Right lobe of liver (tissue), 6 donors: ENCODE data around the gene PAQR4. TPM values are rescaled to one million over a fixed set of nuclear protein-coding genes. Genes with fewer than 3 reads are reported as not detected.

ENCODE experiments used
- ATAC-seq, 4 donors: fragments of 200-7000 bp; cut with Tn5 transposase; one replicate each; pipeline ENCODE4 v1.9.1; 2020; ENCODE audit warnings: mild to moderate bottlenecking in 4 of 4, moderate library complexity in 4 of 4
- DNase-seq, 3 donors: peaks; one replicate each; pipeline ENCODE4 v3.0.0-alpha.2; 2020
- H3K27ac ChIP-seq, 3 donors: fragments of 200-600 bp; one replicate each; pipeline ENCODE4 v1.8.0; 2022
- H3K27me3 ChIP-seq, 2 donors: fragments of 200-600 bp; one replicate each; pipeline ENCODE4 v1.8.0; 2022
- H3K36me3 ChIP-seq, 4 donors: fragments of 200-600 bp; sonication (generic) in 1 of 4; one replicate each; pipeline versions ENCODE4 v1.5.1 to v1.8.0; 2017 to 2022; ENCODE audit warnings: control low read depth in 1 of 4
- H3K4me1 ChIP-seq, 4 donors: fragments of 200-600 bp; sonication (generic) in 1 of 4; one replicate each; pipeline versions ENCODE4 v1.5.1 to v1.8.0; 2017 to 2022; ENCODE audit warnings: control low read depth in 1 of 4
- H3K4me3 ChIP-seq, 3 donors: fragments of 200-600 bp; one replicate each; pipeline ENCODE4 v1.8.0; 2022
- H3K9me3 ChIP-seq, 4 donors: fragments of 200-600 bp; sonication (generic) in 1 of 4; one replicate each; pipeline versions ENCODE4 v1.5.1 to v1.8.0; 2017 to 2022; ENCODE audit warnings: control low read depth in 1 of 4
- CTCF ChIP-seq, 4 donors: fragments of 200-600 bp in 3 of 4; fragments of 450-650 bp in 1 of 4; IDR thresholded peaks; one replicate each; pipeline versions ENCODE4 v1.5.1 to v1.8.0; 2016 to 2022; ENCODE audit warnings: antibody characterized with exemption in 4 of 4, mild to moderate bottlenecking in 2 of 4
- POLR2A ChIP-seq: fragments of 450-650 bp; IDR thresholded peaks from one replicate; pipeline ENCODE4 v1.6.1; 2017; ENCODE audit warnings: antibody characterized with exemption, mild to moderate bottlenecking
- WGBS: methylation state at CpG from one replicate; pipeline ENCODE4 v1.1.6; 2018; ENCODE audit warnings: low coverage, low lambda C conversion rate; ENCODE audit not compliant: insufficient coverage; ENCODE audit errors: missing lambda C conversion rate; 5-methylcytosine and 5-hydroxymethylcytosine counted together
- intact Hi-C, 2 donors: fragments of 100-400 bp; cut with DNase I; formaldehyde crosslinking; loops; one replicate each; pipeline versions ENCODE4 v1.11.2 to v1.14.1; 2022
- small RNA-seq, 2 experiments: library from RNA; depleted of rRNA; stranded (forward); fragments of <200 nt; gene quantifications; one replicate each; pipeline ENCODE3, GENCODE V24; 2016
- total RNA-seq, 6 experiments: library from RNA; depleted of rRNA in 2 of 6; stranded (reverse); fragments of >200 nt in 2 of 6; fragmentation: NEBNext Ultra II Directional in 3 of 6; extraction: Animal tissue kit (Norgen Biotek cat#: 25700) in 3 of 6; gene quantifications; one replicate each; pipeline versions ENCODE4 v1.1.0 to v1.2.4, GENCODE V29; 2016 to 2023
- donor health status: DM: no; HTN: yes; CAD: no.
- donor health status: DM: no; HTN: no; CAD: no.
- donor health status: DM: no; HTN: no; CAD: no.
- donor health status: DM: no; HTN: yes; CAD: no.
- donor health status: DM: no; HTN: yes; CAD: no.

Gene PAQR4
- total RNA-seq, 6 experiments from 2014 or later, result 0.93 to 6.1 (median 3.3) TPM

GRCh38 chr16:3022208-3022683 lies 53.1 kb downstream of the PAQR4 start:
- peak overlapping the region; percentile 84 to 95 (median 91) for H3K27ac ChIP-seq
- no peaks in the 10 kb centered on the region for H3K27me3 ChIP-seq
- peaks cover 0 to 6% (median 0%) of the 10 kb centered on the region in 4 donors for H3K36me3 ChIP-seq
- TF ChIP-seq CTCF (IDR thresholded peaks at IDR 0.05) (no peak), POLR2A (no peak)
- H3K4me1 ChIP-seq, result peaks cover 0 to 28% (median 14%) of the 10 kb centered on the region in 4 donors
- ATAC-seq (peak in 1 of 4 donors; percentile 31), DNase-seq (peak in 1 of 3 donors; percentile 85)
- 60% methylated on average over 4 of the region's 8 CpGs for WGBS
- H3K4me3 ChIP-seq, result peak overlapping the region in 1 of 3 donors; percentile 84
- intact Hi-C loops, result no loop called here
- no peaks in the 10 kb centered on the region for H3K9me3 ChIP-seq

- peak in 1 of 4 donors; percentile 0 for ATAC-seq
- peak overlapping the region; percentile 84 to 95 (median 91) for H3K27ac ChIP-seq
- no peak for DNase-seq
- no peak for TF ChIP-seq POLR2A
- TF ChIP-seq CTCF (IDR thresholded peaks at IDR 0.05), result peak in 1 of 4 donors; percentile 2
- H3K36me3 ChIP-seq, result peaks cover 0 to 6% (median 0%) of the 10 kb centered on the region in 4 donors
- H3K9me3 ChIP-seq, result no peaks in the 10 kb centered on the region
- peaks cover 0 to 30% (median 14%) of the 10 kb centered on the region in 4 donors for H3K4me1 ChIP-seq
- H3K4me3 ChIP-seq, result peak overlapping the region in 2 of 3 donors; percentile 59 to 67
- 49% methylated on average over 7 of the region's 8 CpGs for WGBS
- no peaks in the 10 kb centered on the region for H3K27me3 ChIP-seq
- intact Hi-C loops, result no loop called here
Observed at GRCh38 chr16:3022684-3023414, 53.7 kb downstream of the PAQR4 start.

Small RNA genes within 50 kb of the gene (small RNA-seq; reads per million reads assigned to genes)
- gene LINC00514, result 0 reads per million in 2 experiments

Other genes starting within 250 kb of the PAQR4 start
- gene PRSS27, start 249.1 kb upstream of the PAQR4 start, total RNA-seq, result under 1 TPM in 4 of 6 experiments, not detected in 2; 0.13 to 0.98 (median 0.49) TPM
- 100 to 1,000 TPM; 111 to 419 (median 289) TPM for gene SRRM2, start 216.7 kb upstream of the PAQR4 start, total RNA-seq
- 100 to 1,000 TPM in 5 of 6 experiments, 10 to 100 TPM in 1; 97.5 to 521 (median 122) TPM for gene ELOB, start 192.1 kb upstream of the PAQR4 start, total RNA-seq
- not detected for gene PRSS33, start 181.8 kb upstream of the PAQR4 start, total RNA-seq
- gene PRSS41, start 170.9 kb upstream of the PAQR4 start, total RNA-seq, result not detected
- gene PRSS21, start 152.1 kb upstream of the PAQR4 start, total RNA-seq, result not detected
- 1 to 10 TPM in 1 of 6 experiments, under 1 TPM in 3, not detected in 2; 0.24 to 1.6 (median 0.50) TPM for gene ZG16B, start 139.0 kb upstream of the PAQR4 start, total RNA-seq
- gene PRSS22, start 111.2 kb upstream of the PAQR4 start, total RNA-seq, result 1 to 10 TPM in 2 of 6 experiments, under 1 TPM in 3, not detected in 1; 0.18 to 2.1 (median 0.84) TPM
- gene FLYWCH2, start 86.1 kb upstream of the PAQR4 start, total RNA-seq, result 10 to 100 TPM in 2 of 6 experiments, 1 to 10 TPM in 4; 3.6 to 18.9 (median 5.6) TPM
- 10 to 100 TPM in 5 of 6 experiments, 1 to 10 TPM in 1; 9.3 to 19.8 (median 15.1) TPM for gene FLYWCH1, start 57.4 kb upstream of the PAQR4 start, total RNA-seq
- gene KREMEN2, start 5.1 kb upstream of the PAQR4 start, total RNA-seq, result not detected
- 1 to 10 TPM in 5 of 6 experiments, under 1 TPM in 1; 0.68 to 6.5 (median 1.7) TPM for gene PKMYT1, start 11.1 kb downstream of the PAQR4 start, total RNA-seq
- gene CLDN9, start 43.6 kb downstream of the PAQR4 start, total RNA-seq, result 1 to 10 TPM in 2 of 6 experiments, under 1 TPM in 4; 0.25 to 1.7 (median 0.92) TPM
- gene CLDN6, start 48.8 kb downstream of the PAQR4 start, total RNA-seq, result 1 to 10 TPM in 1 of 6 experiments, not detected in 5; 2.9 TPM
- gene TNFRSF12A, start 51.0 kb downstream of the PAQR4 start, total RNA-seq, result 100 to 1,000 TPM in 3 of 6 experiments, 10 to 100 TPM in 1, 1 to 10 TPM in 2; 5.2 to 284 (median 69.4) TPM
- gene HCFC1R1, start 54.6 kb downstream of the PAQR4 start, total RNA-seq, result 10 to 100 TPM in 5 of 6 experiments, 1 to 10 TPM in 1; 9.7 to 14.6 (median 12.1) TPM
- 10 to 100 TPM in 2 of 6 experiments, 1 to 10 TPM in 4; 7.7 to 15.7 (median 9.7) TPM for gene THOC6, start 54.7 kb downstream of the PAQR4 start, total RNA-seq
- under 1 TPM in 5 of 6 experiments, not detected in 1; 0.11 to 0.58 (median 0.48) TPM for gene BICDL2, start 67.6 kb downstream of the PAQR4 start, total RNA-seq
- 1 to 10 TPM; 1.3 to 2.0 (median 1.6) TPM for gene MMP25, start 77.2 kb downstream of the PAQR4 start, total RNA-seq
- 1,000 to 10,000 TPM in 2 of 6 experiments, 100 to 1,000 TPM in 4; 204 to 1,268 (median 669) TPM for gene IL32, start 96.3 kb downstream of the PAQR4 start, total RNA-seq
- gene ZSCAN10, start 129.9 kb downstream of the PAQR4 start, total RNA-seq, result not detected
- gene ZNF205, start 143.2 kb downstream of the PAQR4 start, total RNA-seq, result 1 to 10 TPM; 4.0 to 8.4 (median 5.4) TPM
- gene ZNF213, start 165.7 kb downstream of the PAQR4 start, total RNA-seq, result 1 to 10 TPM; 1.3 to 4.4 (median 1.7) TPM
- not detected for gene OR1F1, start 218.9 kb downstream of the PAQR4 start, total RNA-seq